GM12878 (cell line): ENCODE measurements around the gene CHN2. TPM values are rescaled to one million over a fixed set of nuclear protein-coding genes. Genes with fewer than 3 reads are reported as not detected.

ENCODE experiments used
- ATAC-seq: fragments of 200-7000 bp; cut with Tn5 transposase; 3 replicates; pipeline ENCODE4 v1.9.1; 2020; ENCODE audit warnings: mild to moderate bottlenecking, moderate library complexity
- BruUV-seq: library from RNA; stranded (reverse); fragments of 400-500 nt; replicated peaks from 2 replicates; lab custom pipeline; 2021; lab: Mats Ljungman, UMichigan
- CTCF ChIA-PET: fragments of 300-600 bp; sonication (Branson Sonifier 250); formaldehyde crosslinking; extraction: SDS; loops from one replicate; lab custom pipeline; 2021; ENCODE audit warnings: inconsistent platforms; lab: Yijun Ruan, JAX
- POLR2A ChIA-PET: fragments of 350-600 bp; formaldehyde crosslinking; extraction: SDS; loops from one replicate; lab custom pipeline; 2021; ENCODE audit warnings: inconsistent platforms; lab: Charles Lee
- RAD21 ChIA-PET: fragments of 300-600 bp; sonication (Branson Sonifier 250); formaldehyde crosslinking; loops from one replicate; lab custom pipeline; 2023; ENCODE audit warnings: antibody characterized with exemption; ENCODE audit not compliant: unreplicated experiment; lab: Charles Lee
- SMC1A ChIA-PET: fragments of 300-600 bp; sonication (Branson Sonifier 250); formaldehyde crosslinking; loops from one replicate; lab custom pipeline; 2023; ENCODE audit not compliant: unreplicated experiment, uncharacterized antibody; lab: Charles Lee
- DNase-seq: peaks from one replicate; pipeline ENCODE4 v3.0.0-alpha.2; 2011; ENCODE audit warnings: low read depth, low spot score
- FAIRE-seq: peaks from 3 replicates; lab custom pipeline; 2011; peaks lifted over from hg19 to GRCh38; lab: Jason Lieb, UNC
- H2AFZ ChIP-seq: 2 replicates; pipeline ENCODE4 v1.6.0; 2011; ENCODE audit warnings: low read depth, low read length, control low read depth; ENCODE audit not compliant: control insufficient read depth
- H3K27ac ChIP-seq: 2 replicates; pipeline ENCODE4 v1.5.1; 2011; ENCODE audit warnings: control low read depth; ENCODE audit not compliant: control insufficient read depth, insufficient read depth
- H3K27me3 ChIP-seq, 2 experiments: replicated peaks in 1 of 2; 2 replicates each; pipeline versions ENCODE4 v1.6.0 to v1.6.1; 2011; ENCODE audit warnings: low read length in 1 of 2; ENCODE audit not compliant: control insufficient read depth in 2 of 2, insufficient read depth in 2 of 2
- H3K36me3 ChIP-seq, 2 experiments: 2 replicates each; pipeline ENCODE4 v1.5.1; 2011; ENCODE audit warnings: low read length in 1 of 2; ENCODE audit not compliant: control insufficient read depth in 2 of 2, insufficient read depth in 2 of 2
- H3K4me1 ChIP-seq: 2 replicates; pipeline ENCODE4 v1.6.1; 2011; ENCODE audit warnings: mild to moderate bottlenecking, low read length, moderate library complexity, mixed read lengths; ENCODE audit not compliant: control insufficient read depth, insufficient read depth
- H3K4me2 ChIP-seq: 2 replicates; pipeline ENCODE4 v1.6.0; 2011; ENCODE audit warnings: control low read depth; ENCODE audit not compliant: control insufficient read depth, insufficient read depth
- H3K4me3 ChIP-seq: fragments of 200-600 bp; sonication (generic); 2 replicates; pipeline ENCODE4 v1.5.1; 2016
- H3K79me2 ChIP-seq: 2 replicates; pipeline ENCODE4 v1.6.0; 2011; ENCODE audit warnings: low read length; ENCODE audit not compliant: control insufficient read depth, insufficient read depth
- H3K9ac ChIP-seq: 2 replicates; pipeline ENCODE4 v1.8.0; 2011; ENCODE audit warnings: low read length, control low read depth, mixed read lengths; ENCODE audit not compliant: control insufficient read depth, insufficient read depth
- H3K9me3 ChIP-seq: replicated peaks from 3 replicates; pipeline ENCODE4 v1.5.1; 2011; ENCODE audit warnings: mild to moderate bottlenecking, low read length; ENCODE audit not compliant: control insufficient read depth, insufficient read depth
- H4K20me1 ChIP-seq: 2 replicates; pipeline ENCODE4 v1.6.0; 2011; ENCODE audit not compliant: control insufficient read depth, insufficient read depth
- FOS ChIP-seq: IDR thresholded peaks from 3 replicates; pipeline ENCODE4 v1.6.1; 2011; ENCODE audit warnings: borderline replicate concordance; ENCODE audit not compliant: insufficient read length; ENCODE audit errors: extremely low read depth
- FOXM1 ChIP-seq: IDR thresholded peaks from 2 replicates; pipeline ENCODE4 v1.6.1; 2012; ENCODE audit warnings: low read depth, mild to moderate bottlenecking, inconsistent platforms, low read length, moderate library complexity
- GATAD2B ChIP-seq: fragments of 450-650 bp; conservative IDR thresholded peaks from 2 replicates; pipeline ENCODE4 v1.6.1; 2017; ENCODE audit warnings: low read depth, mild to moderate bottlenecking, moderate library complexity
- HCFC1 ChIP-seq: fragments of 150-350 bp; IDR thresholded peaks from 2 replicates; pipeline ENCODE4 v1.6.1; 2014; ENCODE audit warnings: low read length
- KDM1A ChIP-seq: fragments of 200-600 bp; sonication (generic); IDR thresholded peaks from 2 replicates; pipeline ENCODE4 v1.6.1; 2016; ENCODE audit warnings: borderline replicate concordance
- LARP7 ChIP-seq: fragments of 450-650 bp; IDR thresholded peaks from 2 replicates; pipeline ENCODE4 v1.6.1; 2017; ENCODE audit warnings: mild to moderate bottlenecking
- NFIC ChIP-seq: IDR thresholded peaks from 2 replicates; pipeline ENCODE4 v1.6.1; 2012; ENCODE audit warnings: low read depth, mild to moderate bottlenecking, inconsistent platforms, low read length, moderate library complexity
- NFYB ChIP-seq: IDR thresholded peaks from 2 replicates; pipeline ENCODE4 v1.6.1; 2011; ENCODE audit warnings: low read depth, mild to moderate bottlenecking, low read length, improper control_type of control experiment, moderate library complexity; ENCODE audit not compliant: insufficient read depth
- NRF1 ChIP-seq: conservative IDR thresholded peaks from 2 replicates; pipeline ENCODE4 v1.6.1; 2011; ENCODE audit warnings: mild to moderate bottlenecking, low read depth, low read length, improper control_type of control experiment
- SRF ChIP-seq, 2 experiments: IDR thresholded peaks; 2 replicates each; pipeline ENCODE4 v1.6.1; 2011; ENCODE audit warnings: low read depth in 2 of 2, low read length in 2 of 2, mild to moderate bottlenecking in 1 of 2, moderate library complexity in 1 of 2
- SUPT20H ChIP-seq: IDR thresholded peaks from 2 replicates; pipeline ENCODE4 v1.6.1; 2011; ENCODE audit warnings: low read depth, mild to moderate bottlenecking, low read length, moderate library complexity, borderline replicate concordance; ENCODE audit not compliant: control insufficient read depth
- YY1 ChIP-seq: IDR thresholded peaks from 2 replicates; pipeline ENCODE4 v1.6.1; 2011; ENCODE audit warnings: low read depth, mild to moderate bottlenecking, low read length
- WGBS: methylation state at CpG from one replicate; pipeline ENCODE4 v1.1.6; 2016; ENCODE audit warnings: low lambda C conversion rate; ENCODE audit not compliant: insufficient replicate concordance, insufficient coverage; ENCODE audit errors: missing lambda C conversion rate; 5-methylcytosine and 5-hydroxymethylcytosine counted together
- in situ Hi-C: fragments of 300-500 bp; cut with MboI; formaldehyde crosslinking; loops from 9 replicates; pipeline ENCODE4 v1.14.3; 2018; ENCODE audit warnings: mixed read lengths
- intact Hi-C: fragments of 100-400 bp; cut with micrococcal nuclease; formaldehyde crosslinking; loops from one replicate; pipeline ENCODE4 v1.14.2; 2022; ENCODE audit not compliant: unreplicated experiment
- polyA plus RNA-seq, 11 experiments: library from polyadenylated mRNA; depleted of rRNA in 4 of 11; unstranded in 6 of 11; stranded (reverse) in 5 of 11; fragments of >200 nt; fragmentation: Nextera tagmentation in 4 of 11; fragmentation: Illumina TruSeq in 1 of 11; extraction: Ambion mirVana in 4 of 11; extraction: Trizol in 1 of 11; gene quantifications; 1 replicate in 1 of 11; 2 replicates in 10 of 11; pipeline versions ENCODE4 v1.2.1 to v1.2.3, GENCODE V29; 2011 to 2016; ENCODE audit warnings: inconsistent platforms in 2 of 11, missing spikeins in 2 of 11, low read depth in 1 of 11
- total RNA-seq, 4 experiments: library from RNA; depleted of rRNA in 3 of 4; stranded (reverse); fragments of >200 nt in 3 of 4; fragmentation: Illumina TruSeq in 1 of 4; extraction: Trizol in 1 of 4; gene quantifications; 2 replicates each; pipeline versions ENCODE4 v1.2.1 to v1.2.3, GENCODE V29; 2013 to 2021
- TF ChIP-seq, protein P1 (sequence below): fragments of 450-650 bp; IDR thresholded peaks from 2 replicates; pipeline ENCODE4 v1.6.1; 2018; ENCODE audit warnings: mild to moderate bottlenecking, low read depth, moderate library complexity; ENCODE audit not compliant: partially characterized antibody
- TF ChIP-seq, protein P2 (sequence below): IDR thresholded peaks from 2 replicates; pipeline ENCODE4 v1.6.1; 2012; ENCODE audit warnings: low read depth, low read length, improper control_type of control experiment

The CHN2 gene
- total and polyA plus RNA-seq, 10 of the 15 experiments (the other 5 are each of a cell fraction or from before 2014, with no cell fraction given) = 0.11 to 3.8 (median 0.37) TPM; not detected in 2

DNA sequence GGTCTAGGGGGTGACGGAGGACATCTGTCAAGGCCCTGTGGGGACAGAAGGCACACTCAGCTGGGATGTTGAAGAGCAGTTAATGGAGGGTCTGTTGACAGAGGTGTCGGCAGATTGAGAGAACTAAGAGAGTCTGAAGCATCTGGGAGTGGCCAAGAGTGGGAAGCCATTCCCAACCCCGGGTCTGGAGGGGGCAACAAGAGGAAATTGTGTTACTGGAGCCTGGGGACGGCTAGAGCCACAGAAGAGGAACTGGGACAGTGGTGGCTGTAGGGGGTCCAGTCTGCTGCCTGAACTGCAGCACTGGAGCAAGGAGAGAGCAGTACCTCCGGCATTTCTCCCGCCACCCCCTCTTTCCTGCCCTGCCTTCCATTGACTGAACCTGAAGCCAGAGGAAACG, 136.6 kb downstream of the CHN2 start:
- no TSS peak for BruUV-seq
- ATAC-seq = no peak
- ChIA-PET CTCF (no interaction called here), RAD21 (no interaction called here)
- no peak for DNase-seq
- TF ChIP-seq YY1 = no peak
- TF ChIP-seq, all 136 proteins: peak for 0
- H3K36me3 ChIP-seq = no peaks in the 10 kb centered on the region
- H3K79me2 ChIP-seq = no peaks in the 10 kb centered on the region
- intact Hi-C loops (no loop called here), in situ Hi-C loops (no loop called here)
- no peak overlapping the region for H3K4me2 ChIP-seq
- H3K9ac ChIP-seq = no peak overlapping the region
- ChIA-PET POLR2A (no interaction called here), SMC1A (no interaction called here)
- no peak overlapping the region for H2AFZ ChIP-seq
- no peaks in the 10 kb centered on the region for H3K4me1 ChIP-seq
- H3K4me3 ChIP-seq = no peak overlapping the region
- WGBS = 38% methylated on average over 7 of the region's 7 CpGs
- no peak for FAIRE-seq
- no peak overlapping the region for H3K27ac ChIP-seq
- no peaks in the 10 kb centered on the region for H4K20me1 ChIP-seq
- H3K9me3 ChIP-seq = no peaks in the 10 kb centered on the region; the same call in 2 of the 3 replicates
- H3K27me3 ChIP-seq = peaks cover 0 to 1% of the 10 kb centered on the region in 2 experiments; a peak in 1 of 4 replicates

DNA sequence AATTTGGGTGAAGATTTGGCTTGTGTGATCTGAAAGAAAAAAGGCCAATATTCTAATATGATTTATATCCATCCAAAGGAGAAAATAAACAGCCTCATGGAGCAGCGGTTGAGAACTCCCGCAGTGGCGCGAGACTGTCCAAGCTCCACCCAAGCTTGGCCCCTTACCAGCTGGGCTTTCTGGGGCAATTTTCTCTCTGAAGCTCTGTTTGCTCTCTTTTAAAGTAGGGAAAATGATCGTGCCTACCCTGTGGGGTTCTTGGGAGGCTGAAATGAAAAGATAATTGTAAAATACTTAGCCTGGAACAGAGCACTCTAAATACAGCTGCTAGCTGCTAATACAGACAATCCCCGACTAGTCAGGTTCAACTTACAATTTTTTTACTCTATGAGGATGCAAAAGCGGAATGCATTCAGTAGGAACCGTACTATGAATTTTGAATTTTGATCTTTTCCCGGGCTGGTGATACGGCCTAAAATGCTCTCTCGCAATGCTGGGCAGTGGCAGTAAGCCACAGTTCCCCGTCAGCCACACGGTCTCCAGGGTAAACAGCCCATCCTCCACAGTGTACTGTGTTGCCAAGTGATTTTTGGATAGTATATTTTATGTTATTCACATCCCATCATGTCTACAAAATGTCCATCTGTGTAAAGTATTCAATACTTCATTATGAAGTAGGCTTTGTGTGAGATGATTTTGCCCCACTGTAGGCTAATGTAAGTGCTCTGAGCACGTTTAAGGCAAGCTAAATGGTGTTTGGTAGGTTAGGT, 137.7 kb downstream of the CHN2 start:
- in situ Hi-C loops (no loop called here), intact Hi-C loops (no loop called here)
- Histone ChIP-seq H3K9me3 (no peaks in the 10 kb centered on the region; the same call in 2 of the 3 replicates), H3K36me3 (no peaks in the 10 kb centered on the region), H4K20me1 (no peaks in the 10 kb centered on the region), H3K27ac (no peak overlapping the region), H3K79me2 (no peaks in the 10 kb centered on the region), H2AFZ (no peak overlapping the region), H3K4me1 (no peaks in the 10 kb centered on the region), H3K27me3 (peaks cover 0 to 1% of the 10 kb centered on the region in 2 experiments; a peak in 2 of 4 replicates), H3K4me3 (no peak overlapping the region), H3K4me2 (no peak overlapping the region), H3K9ac (no peak overlapping the region)
- FAIRE-seq (no peak), ATAC-seq (no peak), DNase-seq (no peak)
- ChIA-PET POLR2A (no interaction called here), SMC1A (no interaction called here), RAD21 (no interaction called here), CTCF (no interaction called here)
- BruUV-seq = no TSS peak
- 50% methylated on average over 14 of the region's 14 CpGs for WGBS
- TF ChIP-seq LARP7 = no peak
- TF ChIP-seq KDM1A = no peak
- no peak for TF ChIP-seq NRF1
- TF ChIP-seq, protein P1, sequence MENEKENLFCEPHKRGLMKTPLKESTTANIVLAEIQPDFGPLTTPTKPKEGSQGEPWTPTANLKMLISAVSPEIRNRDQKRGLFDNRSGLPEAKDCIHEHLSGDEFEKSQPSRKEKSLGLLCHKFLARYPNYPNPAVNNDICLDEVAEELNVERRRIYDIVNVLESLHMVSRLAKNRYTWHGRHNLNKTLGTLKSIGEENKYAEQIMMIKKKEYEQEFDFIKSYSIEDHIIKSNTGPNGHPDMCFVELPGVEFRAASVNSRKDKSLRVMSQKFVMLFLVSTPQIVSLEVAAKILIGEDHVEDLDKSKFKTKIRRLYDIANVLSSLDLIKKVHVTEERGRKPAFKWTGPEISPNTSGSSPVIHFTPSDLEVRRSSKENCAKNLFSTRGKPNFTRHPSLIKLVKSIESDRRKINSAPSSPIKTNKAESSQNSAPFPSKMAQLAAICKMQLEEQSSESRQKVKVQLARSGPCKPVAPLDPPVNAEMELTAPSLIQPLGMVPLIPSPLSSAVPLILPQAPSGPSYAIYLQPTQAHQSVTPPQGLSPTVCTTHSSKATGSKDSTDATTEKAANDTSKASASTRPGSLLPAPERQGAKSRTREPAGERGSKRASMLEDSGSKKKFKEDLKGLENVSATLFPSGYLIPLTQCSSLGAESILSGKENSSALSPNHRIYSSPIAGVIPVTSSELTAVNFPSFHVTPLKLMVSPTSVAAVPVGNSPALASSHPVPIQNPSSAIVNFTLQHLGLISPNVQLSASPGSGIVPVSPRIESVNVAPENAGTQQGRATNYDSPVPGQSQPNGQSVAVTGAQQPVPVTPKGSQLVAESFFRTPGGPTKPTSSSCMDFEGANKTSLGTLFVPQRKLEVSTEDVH = no peak
- TF ChIP-seq HCFC1 = no peak
- TF ChIP-seq NFYB = no peak
- no peak for TF ChIP-seq NFIC
- TF ChIP-seq SRF (IDR thresholded peaks at IDR 0.05; ENCODE audit: low read depth in 2 of 2, low read length in 2 of 2) = no peak
- TF ChIP-seq GATAD2B = no peak
- no peak for TF ChIP-seq SUPT20H
- TF ChIP-seq, protein P2, sequence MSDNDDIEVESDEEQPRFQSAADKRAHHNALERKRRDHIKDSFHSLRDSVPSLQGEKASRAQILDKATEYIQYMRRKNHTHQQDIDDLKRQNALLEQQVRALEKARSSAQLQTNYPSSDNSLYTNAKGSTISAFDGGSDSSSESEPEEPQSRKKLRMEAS = no peak
- TF ChIP-seq FOXM1 = no peak
- no peak for TF ChIP-seq FOS
